HG03558 (cell line): ENCODE measurements around the gene IL1RAP.

Experiments
- ATAC-seq: cut with Tn5 transposase; IDR thresholded peaks from one replicate; pipeline ENCODE4 v1.9.1; 2021; ENCODE audit warnings: moderate number of reproducible peaks; ENCODE audit not compliant: unreplicated experiment; ENCODE audit errors: extremely low read depth

IL1RAP gene

DNA sequence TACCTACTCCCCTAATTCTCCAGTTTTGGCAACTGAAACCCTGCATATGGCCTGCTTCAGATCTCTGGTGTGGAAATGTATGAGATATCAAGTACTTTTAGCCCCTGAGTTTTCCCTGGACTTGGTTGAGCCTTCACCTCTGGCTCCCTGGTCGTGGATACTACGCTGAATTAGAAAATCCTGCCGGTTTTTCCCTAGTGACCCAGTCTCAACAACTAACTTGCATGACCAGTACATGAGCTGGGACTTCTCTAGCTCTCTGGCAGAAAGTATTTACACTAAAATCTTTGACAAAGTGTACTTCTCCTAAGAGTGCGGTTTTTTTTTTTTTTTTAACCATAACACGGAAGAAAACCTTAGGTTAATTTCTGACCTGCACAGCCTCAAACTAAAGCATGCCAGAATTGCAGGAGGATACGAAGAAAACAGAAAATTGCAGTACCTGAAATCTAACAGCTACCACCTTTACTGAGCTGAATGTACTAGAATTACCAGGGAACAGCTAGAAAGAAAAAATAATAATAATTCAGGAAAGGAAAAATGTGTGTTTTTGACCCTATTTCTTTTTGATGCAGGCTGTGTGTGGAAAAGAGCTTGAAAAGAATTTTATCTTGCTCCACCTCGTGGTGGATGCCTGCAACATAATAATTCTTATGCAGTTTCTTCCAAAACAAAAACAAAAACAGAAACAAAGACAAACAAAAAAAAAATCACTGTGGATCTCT is 183.1 kb downstream of the IL1RAP start:
- ATAC-seq = no peak

DNA sequence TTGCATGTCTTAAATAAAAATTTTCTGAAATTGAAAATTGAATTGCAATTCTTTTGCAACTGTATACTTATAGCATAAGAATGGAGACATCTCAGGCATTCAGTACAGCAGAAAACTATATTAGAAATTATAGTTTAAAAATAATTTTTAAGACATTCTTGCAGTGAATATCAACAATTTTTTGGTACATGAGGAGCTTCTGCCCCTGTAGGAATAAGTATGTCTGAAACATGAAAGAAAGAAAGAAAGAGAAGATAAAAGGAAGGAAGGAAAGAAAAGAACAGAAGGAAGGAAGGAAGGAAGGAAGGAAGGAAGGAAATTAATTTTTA is 183.6 kb downstream of the IL1RAP start:
- ATAC-seq = no peak

DNA sequence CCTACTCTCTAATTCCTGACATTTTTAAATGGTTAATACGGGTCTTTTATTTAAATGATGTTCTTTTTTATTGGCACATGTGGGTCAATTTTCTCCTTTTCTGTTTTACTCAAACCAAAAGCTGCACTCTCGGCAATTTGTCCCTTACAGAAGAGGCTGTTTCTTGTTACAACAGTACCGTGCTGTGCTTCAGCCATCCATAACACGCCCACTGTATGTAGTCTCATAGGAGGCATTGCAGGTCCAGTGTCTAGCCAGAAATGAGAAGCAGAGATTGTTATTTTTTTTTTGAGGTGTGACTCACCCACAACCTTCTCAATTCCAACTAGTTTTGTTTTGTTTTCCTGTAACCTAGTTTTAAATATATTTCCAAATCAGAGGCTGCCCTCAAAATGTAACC is 184.0 kb downstream of the IL1RAP start:
- ATAC-seq = no peak

DNA sequence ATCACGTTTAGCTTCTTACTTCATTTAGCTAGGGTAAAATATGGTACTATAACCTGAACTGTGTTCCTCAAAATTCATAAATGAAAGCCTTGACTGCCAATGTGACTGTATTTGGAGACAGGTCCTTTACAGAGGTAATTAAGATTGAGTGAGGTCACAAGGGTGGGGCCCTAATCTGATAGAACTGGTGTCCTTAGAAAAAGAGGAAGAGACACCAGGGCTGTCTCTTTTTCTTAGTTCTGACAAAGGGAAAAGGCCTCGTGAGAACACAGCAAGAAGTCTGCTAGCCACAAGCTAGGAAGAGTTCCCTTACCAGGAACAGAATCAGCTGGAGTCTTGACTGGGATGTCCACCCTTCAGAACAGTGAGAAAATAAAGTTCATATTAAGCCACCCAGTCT is 185.9 kb downstream of the IL1RAP start:
- ATAC-seq = no peak

DNA sequence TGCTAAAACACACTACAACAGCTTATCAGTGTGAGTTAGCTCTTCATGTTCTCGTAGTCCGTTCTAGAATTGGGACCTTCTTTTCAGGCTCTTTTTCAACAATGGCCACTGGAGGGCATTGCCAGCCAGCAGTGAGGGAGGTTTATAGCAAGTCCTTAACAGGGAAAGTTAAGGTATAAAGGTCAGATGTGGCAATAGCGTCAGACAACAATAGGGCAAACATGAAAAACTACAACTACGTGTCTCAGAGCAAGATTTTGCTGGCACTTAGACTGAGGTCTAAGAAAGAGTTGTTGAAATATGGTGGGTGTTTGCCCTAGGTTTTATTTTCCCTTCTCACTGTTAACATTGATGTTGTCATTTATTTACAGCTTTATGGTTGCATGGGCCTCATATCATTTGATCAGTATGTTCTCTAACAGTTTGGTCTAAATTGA is 187.2 kb downstream of the IL1RAP start:
- ATAC-seq = no peak

DNA sequence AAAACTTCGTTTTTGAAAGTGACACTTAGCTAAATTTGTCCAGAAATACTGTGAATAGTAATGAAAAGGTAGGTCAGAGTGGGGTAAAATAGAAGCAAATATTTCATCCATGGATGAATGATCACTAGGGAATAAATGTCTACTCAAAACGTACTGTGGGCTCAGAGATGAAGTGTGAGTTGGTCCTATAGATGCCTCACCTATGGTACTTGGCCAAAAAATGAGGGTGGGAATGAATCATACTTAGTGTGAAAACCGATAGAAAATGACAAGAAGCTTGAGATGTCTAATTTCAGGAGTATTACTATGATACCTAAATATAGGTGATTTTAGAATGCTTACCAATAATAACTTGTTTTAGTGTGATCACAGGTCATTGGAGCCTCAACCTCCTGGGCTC is 192.7 kb downstream of the IL1RAP start:
- ATAC-seq = no peak
